Gastroesophageal sphincter (tissue), 3 donors: ENCODE measurements around the gene RPL27.

Experiments
- CTCF ChIP-seq, 4 experiments: fragments of 200-600 bp in 2 of 4; fragments of 450-650 bp in 2 of 4; sonication (generic) in 1 of 4; IDR thresholded peaks; one replicate each; pipeline ENCODE4 v1.5.1; 2017 to 2019; ENCODE audit warnings: antibody characterized with exemption in 4 of 4, mild to moderate bottlenecking in 2 of 4, moderate library complexity in 2 of 4
- POLR2A ChIP-seq, 2 donors: fragments of 450-650 bp; IDR thresholded peaks; one replicate each; pipeline ENCODE4 v1.6.1; 2017; ENCODE audit warnings: antibody characterized with exemption in 2 of 2, mild to moderate bottlenecking in 2 of 2, moderate library complexity in 1 of 2

DNA sequence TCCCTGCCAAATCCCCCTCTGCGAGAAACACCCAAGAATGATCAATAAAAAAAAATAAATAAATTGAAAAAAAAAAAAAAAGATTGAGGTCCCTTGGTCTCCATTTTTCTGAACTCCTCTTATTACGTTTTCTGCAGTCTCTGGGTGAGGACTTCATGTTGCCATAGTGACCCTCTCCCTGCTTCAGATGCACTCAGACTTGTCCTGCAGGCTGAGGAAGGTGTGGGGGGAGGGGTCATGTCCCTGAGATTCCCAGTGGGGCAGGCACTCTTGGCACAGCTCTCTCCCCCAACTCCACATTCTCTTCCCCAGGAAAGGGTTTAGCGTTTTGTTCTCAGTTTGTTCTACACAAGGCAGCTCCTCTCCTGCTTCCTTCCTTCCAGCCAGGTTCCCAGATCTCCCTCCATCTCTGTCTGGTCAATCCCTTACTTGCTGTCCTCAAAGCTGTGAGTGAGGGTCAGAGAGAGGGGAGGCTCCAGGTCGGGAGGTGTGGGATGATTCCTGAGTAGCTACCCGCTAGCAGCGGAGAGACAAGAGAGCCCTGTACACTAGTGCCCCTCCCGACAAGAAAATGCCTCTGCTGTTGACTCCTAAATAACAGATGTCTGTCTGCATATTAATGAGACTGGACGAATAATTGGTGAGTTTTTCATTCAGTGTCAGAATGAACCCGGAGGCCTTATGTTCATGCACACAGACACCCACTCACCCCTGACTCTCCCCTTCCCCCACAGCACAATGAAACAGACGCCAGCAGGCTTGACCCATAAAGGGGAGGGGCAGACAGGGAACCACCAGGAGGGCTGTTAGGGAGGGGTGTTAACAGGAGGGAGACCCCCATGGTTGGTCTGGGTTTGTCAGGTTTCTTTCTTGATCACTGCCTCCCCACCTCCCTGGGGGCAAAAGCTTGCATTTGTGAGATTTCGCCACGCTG lies 36.0 kb downstream of the RPL27 start:
- TF ChIP-seq POLR2A (IDR thresholded peaks at IDR 0.05): no peak
- no peak for TF ChIP-seq CTCF (IDR thresholded peaks at IDR 0.05)
